Esophagus muscularis mucosa (tissue), 4 donors: ENCODE measurements around the gene MCF2L2. TPM values are rescaled to one million over a fixed set of nuclear protein-coding genes. Genes with fewer than 3 reads are reported as not detected.

Experiments
- small RNA-seq, 3 donors: library from RNA; depleted of rRNA; stranded (forward); fragments of <200 nt; gene quantifications; one replicate each; pipeline ENCODE3, GENCODE V24; 2016
- total RNA-seq, 4 donors: library from RNA; depleted of rRNA; stranded (reverse); fragments of >200 nt; gene quantifications; one replicate each; pipeline versions ENCODE4 v1.1.0 to v1.2.1, GENCODE V29; 2016

The MCF2L2 gene
- total RNA-seq, 4 donors from 2014 or later: 0.99 to 3.3 (median 1.3) TPM

Small RNA genes lying within 50 kb of the gene (small RNA-seq; reads per million reads assigned to genes)
- gene RF00092: 0 reads per million in 3 donors
- gene RF00394: 0 reads per million in 3 donors
- gene RF01241: 0 to 0.19 (median 0) reads per million in 3 donors
- 0 reads per million in 3 donors for gene RNA5SP151
- gene SNORA63D: 4.3 to 6.8 (median 5.3) reads per million in 3 donors

Other genes starting within 250 kb of the MCF2L2 start
- gene B3GNT5, start 175.4 kb downstream of the MCF2L2 start, total RNA-seq: 10 to 100 TPM in 1 of 4 donors, 1 to 10 TPM in 3; 2.1 to 11.3 (median 5.2) TPM
- 1 to 10 TPM in 2 of 4 donors, under 1 TPM in 2; 0.71 to 4.1 (median 1.3) TPM for gene KLHL6, start 127.1 kb upstream of the MCF2L2 start, total RNA-seq
- gene KLHL24, start 207.0 kb upstream of the MCF2L2 start, total RNA-seq: 100 to 1,000 TPM in 3 of 4 donors, 10 to 100 TPM in 1; 87.5 to 166 (median 123) TPM